ENCODE measurements around the gene KCNC4.

DNA sequence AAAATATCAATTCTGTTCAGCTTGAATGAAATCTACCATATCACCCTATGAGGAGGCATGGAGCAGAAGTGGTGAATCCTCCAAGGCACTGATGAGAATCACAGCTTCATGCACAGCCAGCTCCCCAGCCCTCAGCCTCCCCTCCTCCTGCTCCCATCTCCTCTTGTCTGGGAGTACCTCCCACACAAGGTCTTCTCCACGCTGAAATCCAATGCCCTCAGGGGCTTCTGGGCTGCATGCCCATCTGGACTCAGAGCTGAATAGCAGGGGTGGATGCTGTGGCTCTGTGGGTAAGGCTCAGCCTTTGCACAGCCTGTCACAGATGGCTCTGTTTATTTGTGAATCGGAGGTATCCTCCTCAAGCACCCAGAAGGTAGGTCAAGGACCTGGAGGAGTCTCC, 48.6 kb downstream of the KCNC4 start:
- no peak for TF ChIP-seq POLR2AphosphoS5 (IDR thresholded peaks at IDR 0.05)
- TF ChIP-seq EP300 (IDR thresholded peaks at IDR 0.05): no peak
- no peak for TF ChIP-seq POLR2A (IDR thresholded peaks at IDR 0.05; ENCODE audit: low read depth)
- TF ChIP-seq, protein P1, sequence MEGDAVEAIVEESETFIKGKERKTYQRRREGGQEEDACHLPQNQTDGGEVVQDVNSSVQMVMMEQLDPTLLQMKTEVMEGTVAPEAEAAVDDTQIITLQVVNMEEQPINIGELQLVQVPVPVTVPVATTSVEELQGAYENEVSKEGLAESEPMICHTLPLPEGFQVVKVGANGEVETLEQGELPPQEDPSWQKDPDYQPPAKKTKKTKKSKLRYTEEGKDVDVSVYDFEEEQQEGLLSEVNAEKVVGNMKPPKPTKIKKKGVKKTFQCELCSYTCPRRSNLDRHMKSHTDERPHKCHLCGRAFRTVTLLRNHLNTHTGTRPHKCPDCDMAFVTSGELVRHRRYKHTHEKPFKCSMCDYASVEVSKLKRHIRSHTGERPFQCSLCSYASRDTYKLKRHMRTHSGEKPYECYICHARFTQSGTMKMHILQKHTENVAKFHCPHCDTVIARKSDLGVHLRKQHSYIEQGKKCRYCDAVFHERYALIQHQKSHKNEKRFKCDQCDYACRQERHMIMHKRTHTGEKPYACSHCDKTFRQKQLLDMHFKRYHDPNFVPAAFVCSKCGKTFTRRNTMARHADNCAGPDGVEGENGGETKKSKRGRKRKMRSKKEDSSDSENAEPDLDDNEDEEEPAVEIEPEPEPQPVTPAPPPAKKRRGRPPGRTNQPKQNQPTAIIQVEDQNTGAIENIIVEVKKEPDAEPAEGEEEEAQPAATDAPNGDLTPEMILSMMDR (IDR thresholded peaks at IDR 0.05): no peak
